GM12891 (cell line): ENCODE data around the gene DOC2B.

Source experiments
- POLR2A ChIP-seq: IDR thresholded peaks from 2 replicates; pipeline ENCODE4 v1.6.1; 2011; ENCODE audit warnings: low read depth, low read length, control low read depth
- SPI1 ChIP-seq: IDR thresholded peaks from 2 replicates; pipeline ENCODE4 v1.6.1; 2011; ENCODE audit warnings: low read depth, low read length, control low read depth

DNA sequence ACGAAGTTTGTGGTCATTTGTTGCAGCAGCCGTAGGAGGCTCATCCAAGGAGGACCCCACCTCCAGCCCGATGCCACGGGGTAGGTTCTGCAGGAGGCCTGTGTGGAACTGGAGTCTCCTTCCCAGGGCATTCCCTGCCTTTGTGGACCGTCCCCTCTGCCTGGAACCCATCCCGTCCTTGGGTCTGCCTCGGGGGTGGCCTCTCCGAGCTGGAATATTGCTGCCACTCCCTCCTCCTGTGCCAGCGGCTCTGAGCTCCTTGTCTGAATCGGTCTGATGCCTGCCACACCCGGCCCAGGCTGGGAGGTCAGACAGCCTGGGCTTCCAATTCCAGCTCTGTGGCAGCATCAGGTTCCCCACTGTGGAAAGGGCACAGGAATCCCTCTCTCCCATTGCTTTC lies 18.8 kb downstream of the DOC2B start:
- TF ChIP-seq POLR2A (no peak), SPI1 (no peak)
